Calu3 (cell line): ENCODE data around the gene SAMSN1. TPM values are rescaled to one million over a fixed set of nuclear protein-coding genes. Genes with fewer than 3 reads are reported as not detected.

ENCODE experiments used
- BruUV-seq: library from RNA; stranded (reverse); fragments of 400-500 nt; replicated peaks from 2 replicates; lab custom pipeline; 2021; lab: Mats Ljungman, UMichigan
- CTCF ChIA-PET: fragments of 300-600 bp; sonication (Branson Sonifier 250); formaldehyde crosslinking; loops from one replicate; lab custom pipeline; 2022; ENCODE audit warnings: antibody characterized with exemption; lab: Charles Lee
- DNase-seq: peaks from one replicate; pipeline ENCODE4 v3.0.0; 2022
- H3K27ac Mint-ChIP-seq: one replicate; pipeline ENCODE4 v1.8.0; 2022; ENCODE audit warnings: mixed read lengths; ENCODE audit not compliant: unreplicated experiment
- H3K27me3 Mint-ChIP-seq: one replicate; pipeline ENCODE4 v1.8.0; 2022; ENCODE audit warnings: mixed read lengths; ENCODE audit not compliant: unreplicated experiment
- H3K36me3 Mint-ChIP-seq: one replicate; pipeline ENCODE4 v1.8.0; 2022; ENCODE audit warnings: mild to moderate bottlenecking, moderate library complexity, mixed read lengths; ENCODE audit not compliant: insufficient read depth, unreplicated experiment
- H3K4me1 Mint-ChIP-seq: one replicate; pipeline ENCODE4 v1.8.0; 2022; ENCODE audit warnings: mild to moderate bottlenecking, low read depth, mixed read lengths; ENCODE audit not compliant: unreplicated experiment
- H3K4me3 Mint-ChIP-seq: one replicate; pipeline ENCODE4 v1.8.0; 2022; ENCODE audit warnings: mild to moderate bottlenecking, low read depth, moderate library complexity, mixed read lengths; ENCODE audit not compliant: unreplicated experiment
- H3K9me3 Mint-ChIP-seq: one replicate; pipeline ENCODE4 v1.8.0; 2022; ENCODE audit warnings: low read depth, mixed read lengths; ENCODE audit not compliant: unreplicated experiment
- CTCF ChIP-seq: fragments of 200-600 bp; IDR thresholded peaks from one replicate; pipeline ENCODE4 v1.8.0; 2022; ENCODE audit warnings: antibody characterized with exemption; ENCODE audit not compliant: unreplicated experiment
- intact Hi-C: fragments of 100-400 bp; cut with micrococcal nuclease; formaldehyde crosslinking; loops from one replicate; pipeline ENCODE4 v1.10.0; 2022; ENCODE audit not compliant: unreplicated experiment
- total RNA-seq: library from RNA; stranded (reverse); gene quantifications from 2 replicates; pipeline ENCODE4 v1.2.3, GENCODE V29; 2022

SAMSN1 gene
- total RNA-seq, 1 experiment from 2014 or later, result 1.5 TPM

GRCh38 chr21:14448784-14449183 lies 97.3 kb downstream of the SAMSN1 start:
- no peaks in the 10 kb centered on the region for H3K36me3 Mint-ChIP-seq
- intact Hi-C loops, result loop anchor here (10.0 kb wide), 2 partner anchors 286 to 326 kb away; no protein-coding TSS in a partner anchor
- CTCF ChIA-PET, result no interaction called here
- no peaks in the 10 kb centered on the region for H3K4me1 Mint-ChIP-seq
- H3K27ac Mint-ChIP-seq, result no peak overlapping the region
- H3K4me3 Mint-ChIP-seq, result no peak overlapping the region
- no peak for DNase-seq
- H3K9me3 Mint-ChIP-seq, result no peaks in the 10 kb centered on the region
- H3K27me3 Mint-ChIP-seq, result no peaks in the 10 kb centered on the region
- TF ChIP-seq CTCF, result no peak
- BruUV-seq, result no TSS peak

GRCh38 chr21:14438211-14438610 lies 107.9 kb downstream of the SAMSN1 start:
- BruUV-seq, result no TSS peak
- Mint-ChIP-seq H3K27ac (no peak overlapping the region), H3K4me3 (no peak overlapping the region), H3K36me3 (no peaks in the 10 kb centered on the region), H3K9me3 (no peaks in the 10 kb centered on the region), H3K27me3 (no peaks in the 10 kb centered on the region), H3K4me1 (no peaks in the 10 kb centered on the region)
- CTCF ChIA-PET, result no interaction called here
- no peak for DNase-seq
- no peak for TF ChIP-seq CTCF
- intact Hi-C loops, result no loop called here

GRCh38 chr21:14435423-14435822 lies 110.7 kb downstream of the SAMSN1 start:
- DNase-seq, result no peak
- no peaks in the 10 kb centered on the region for H3K27me3 Mint-ChIP-seq

More at GRCh38 chr21:14435423-14435822, 110.7 kb downstream of the SAMSN1 start:
- intact Hi-C loops, result no loop called here
- TF ChIP-seq CTCF, result no peak
- Mint-ChIP-seq H3K36me3 (no peaks in the 10 kb centered on the region), H3K9me3 (no peaks in the 10 kb centered on the region), H3K27ac (no peak overlapping the region), H3K4me3 (no peak overlapping the region), H3K4me1 (no peaks in the 10 kb centered on the region)
- CTCF ChIA-PET, result no interaction called here
- no TSS peak for BruUV-seq

Other genes with a start within 250 kb of the SAMSN1 start
- gene HSPA13, start 163.2 kb downstream of the SAMSN1 start, total RNA-seq, result 31.9 and 36.6 TPM in 2 replicates